ENCODE data around the gene CCNY. TPM values are rescaled to one million over a fixed set of nuclear protein-coding genes. Genes with fewer than 3 reads are reported as not detected.

The CCNY gene
- total RNA-seq, 8 experiments from 2014 or later: 24.8 to 57.1 (median 32.4) TPM

GRCh38 chr10:35464825-35465456 is 128.6 kb downstream of the CCNY start:
- WGBS, 10 experiments: 0 to 89% (median 54%) methylated on average over 1 to 10 of the region's 11 CpGs; no CpG with 5 or more reads in 2 of the 10 experiments
- Histone ChIP-seq H3K4me3 (peak overlapping the region in 2 of 5 donors; percentile 4 to 11), H3K4me1 (replicated peaks in 1 of 2) (peaks cover 62% of the 10 kb centered on the region in 2 donors), H3K27ac (peak overlapping the region; percentile 46 to 70)
- ATAC-seq (replicated peaks in 6 of 8): peak in 7 of 8 experiments; percentile 62 to 83 (median 80)
- in situ Hi-C loops (cut with MboI; ENCODE audit: low pct_unique_long_range_greater_than_20kb in 2 of 9, low sequenced_read_pairs in 9 of 9, unreplicated experiment in 9 of 9): no loop called here

- in situ Hi-C loops (cut with MboI; ENCODE audit: low pct_unique_long_range_greater_than_20kb in 2 of 9, low sequenced_read_pairs in 9 of 9, unreplicated experiment in 9 of 9): no loop called here
- WGBS, 10 experiments: 20 to 67% (median 61%) methylated on average over 1 to 4 of the region's 5 CpGs; no CpG with 5 or more reads in 5 of the 10 experiments
- ATAC-seq (replicated peaks in 6 of 8): peak in 5 of 8 experiments; percentile 7 to 25 (median 24)
- Histone ChIP-seq H3K4me3 (peak overlapping the region in 1 of 5 donors; percentile 4), H3K27ac (peak overlapping the region; percentile 46 to 70), H3K4me1 (replicated peaks in 1 of 2) (peaks cover 70% of the 10 kb centered on the region in 2 donors)
These were observed 129.4 kb downstream of the CCNY start for GRCh38 chr10:35465673-35466072.

- no peak overlapping the region for H3K4me3 ChIP-seq
- peaks cover 75% of the 10 kb centered on the region in 2 donors for H3K4me1 ChIP-seq (replicated peaks in 1 of 2)
- no peak for ATAC-seq (replicated peaks in 6 of 8)
- whole genome bisulfite sequencing, 10 experiments: 78 to 100% (median 97%) methylated on average over 2 to 5 of the region's 5 CpGs; no CpG with 5 or more reads in 6 of the 10 experiments
- H3K27ac ChIP-seq: peak overlapping the region; percentile 46 to 70
- in situ Hi-C loops (cut with MboI; ENCODE audit: low pct_unique_long_range_greater_than_20kb in 2 of 9, low sequenced_read_pairs in 9 of 9, unreplicated experiment in 9 of 9): no loop called here
These were observed 129.9 kb downstream of the CCNY start for GRCh38 chr10:35466170-35466569.

- Histone ChIP-seq H3K4me1 (replicated peaks in 1 of 2) (peaks cover 80% of the 10 kb centered on the region in 2 donors), H3K27ac (no peak overlapping the region), H3K4me3 (no peak overlapping the region)
- in situ Hi-C loops (cut with MboI; ENCODE audit: low pct_unique_long_range_greater_than_20kb in 2 of 9, low sequenced_read_pairs in 9 of 9, unreplicated experiment in 9 of 9): no loop called here
- 90 to 100% (median 98%) methylated on average over 1 to 3 of the region's 4 CpGs; no CpG with 5 or more reads in 4 of the 10 experiments for WGBS, 10 experiments
- ATAC-seq (replicated peaks in 6 of 8): no peak
These were observed 130.4 kb downstream of the CCNY start for GRCh38 chr10:35466661-35467060.

- ATAC-seq (replicated peaks in 6 of 8): no peak
- no peak overlapping the region for H3K4me3 ChIP-seq
- peaks cover 83 to 85% of the 10 kb centered on the region in 2 donors for H3K4me1 ChIP-seq (replicated peaks in 1 of 2)
- in situ Hi-C loops (cut with MboI; ENCODE audit: low pct_unique_long_range_greater_than_20kb in 2 of 9, low sequenced_read_pairs in 9 of 9, unreplicated experiment in 9 of 9): no loop called here
- no peak overlapping the region for H3K27ac ChIP-seq
These were observed 130.9 kb downstream of the CCNY start for GRCh38 chr10:35467186-35467585.

- no peak overlapping the region for H3K4me3 ChIP-seq
- in situ Hi-C loops (cut with MboI; ENCODE audit: low pct_unique_long_range_greater_than_20kb in 2 of 9, low sequenced_read_pairs in 9 of 9, unreplicated experiment in 9 of 9): no loop called here
- peak overlapping the region in 1 of 2 donors; percentile 73 for H3K27ac ChIP-seq
- ATAC-seq (replicated peaks in 6 of 8): peak in 6 of 8 experiments; percentile 33 to 95 (median 93)
- H3K4me1 ChIP-seq (replicated peaks in 1 of 2): peaks cover 58 to 74% of the 10 kb centered on the region in 2 donors
- WGBS, 10 experiments: 62 to 100% (median 87%) methylated on average over 1 to 5 of the region's 9 CpGs; no CpG with 5 or more reads in 1 of the 10 experiments
These were observed 134.1 kb downstream of the CCNY start for GRCh38 chr10:35470248-35470924.

- WGBS, 10 experiments: 0 to 100% (median 44%) methylated on average over 1 of the region's 5 CpGs; no CpG with 5 or more reads in 3 of the 10 experiments
- no peak overlapping the region for H3K4me3 ChIP-seq
- in situ Hi-C loops (cut with MboI; ENCODE audit: low pct_unique_long_range_greater_than_20kb in 2 of 9, low sequenced_read_pairs in 9 of 9, unreplicated experiment in 9 of 9): no loop called here
- ATAC-seq (replicated peaks in 6 of 8): peak in 5 of 8 experiments; percentile 30 to 66 (median 55)
- peak overlapping the region in 1 of 2 donors; percentile 73 for H3K27ac ChIP-seq
- peaks cover 53 to 69% of the 10 kb centered on the region in 2 donors for H3K4me1 ChIP-seq (replicated peaks in 1 of 2)
These were observed 134.6 kb downstream of the CCNY start for GRCh38 chr10:35470925-35471315.

- H3K27ac ChIP-seq: peak overlapping the region in 1 of 2 donors; percentile 73
- 27 to 81% (median 47%) methylated on average over 1 to 3 of the region's 3 CpGs; no CpG with 5 or more reads in 2 of the 10 experiments for WGBS, 10 experiments
- ATAC-seq (replicated peaks in 6 of 8): peak in 5 of 8 experiments; percentile 31 to 40 (median 35)
- in situ Hi-C loops (cut with MboI; ENCODE audit: low pct_unique_long_range_greater_than_20kb in 2 of 9, low sequenced_read_pairs in 9 of 9, unreplicated experiment in 9 of 9): no loop called here
- peaks cover 47 to 63% of the 10 kb centered on the region in 2 donors for H3K4me1 ChIP-seq (replicated peaks in 1 of 2)
- H3K4me3 ChIP-seq: no peak overlapping the region
These were observed 135.1 kb downstream of the CCNY start for GRCh38 chr10:35471435-35471834.

GRCh38 chr10:35480142-35480541 is 143.8 kb downstream of the CCNY start:
- 67 to 100% (median 89%) methylated on average over 1 to 8 of the region's 9 CpGs; no CpG with 5 or more reads in 4 of the 10 experiments for WGBS, 10 experiments
- H3K27ac ChIP-seq: no peak overlapping the region
- H3K4me1 ChIP-seq (replicated peaks in 1 of 2): peaks cover 3 to 17% of the 10 kb centered on the region in 2 donors
- in situ Hi-C loops (cut with MboI; ENCODE audit: low pct_unique_long_range_greater_than_20kb in 2 of 9, low sequenced_read_pairs in 9 of 9, unreplicated experiment in 9 of 9): no loop called here
- no peak overlapping the region for H3K4me3 ChIP-seq
- ATAC-seq (replicated peaks in 6 of 8): no peak

- Histone ChIP-seq H3K4me3 (no peak overlapping the region), H3K27ac (no peak overlapping the region), H3K4me1 (replicated peaks in 1 of 2) (peaks cover 3 to 17% of the 10 kb centered on the region in 2 donors)
- ATAC-seq (replicated peaks in 6 of 8): no peak
- 50 to 100% (median 90%) methylated on average over 1 to 2 of the region's 2 CpGs; no CpG with 5 or more reads in 1 of the 10 experiments for WGBS, 10 experiments
- in situ Hi-C loops (cut with MboI; ENCODE audit: low pct_unique_long_range_greater_than_20kb in 2 of 9, low sequenced_read_pairs in 9 of 9, unreplicated experiment in 9 of 9): no loop called here
These were observed 145.1 kb downstream of the CCNY start for GRCh38 chr10:35481413-35481812.

- WGBS, 10 experiments: 60 to 100% (median 91%) methylated on average over 1 to 5 of the region's 5 CpGs; no CpG with 5 or more reads in 2 of the 10 experiments
- in situ Hi-C loops (cut with MboI; ENCODE audit: low pct_unique_long_range_greater_than_20kb in 2 of 9, low sequenced_read_pairs in 9 of 9, unreplicated experiment in 9 of 9): no loop called here
These were observed 150.1 kb downstream of the CCNY start for GRCh38 chr10:35486297-35486990.

GRCh38 chr10:35487336-35488034 is 151.2 kb downstream of the CCNY start:
- in situ Hi-C loops (cut with MboI; ENCODE audit: low pct_unique_long_range_greater_than_20kb in 2 of 9, low sequenced_read_pairs in 9 of 9, unreplicated experiment in 9 of 9): no loop called here
- no peak overlapping the region for H3K27ac ChIP-seq
- H3K4me1 ChIP-seq (replicated peaks in 1 of 2): peaks cover 0 to 13% of the 10 kb centered on the region in 2 donors
- H3K4me3 ChIP-seq: no peak overlapping the region
- ATAC-seq (replicated peaks in 6 of 8): no peak
- 20 to 100% (median 95%) methylated on average over 1 to 5 of the region's 5 CpGs; no CpG with 5 or more reads in 1 of the 10 experiments for WGBS, 10 experiments

More at GRCh38 chr10:35486297-35486990, 150.1 kb downstream of the CCNY start:
- Histone ChIP-seq H3K4me3 (no peak overlapping the region), H3K4me1 (replicated peaks in 1 of 2) (peaks cover under 1 to 15% of the 10 kb centered on the region in 2 donors), H3K27ac (no peak overlapping the region)
- no peak for ATAC-seq (replicated peaks in 6 of 8)

All from motor neuron (in vitro differentiated cells).